ENCODE data around the gene CTTNBP2.

CTTNBP2 gene

DNA sequence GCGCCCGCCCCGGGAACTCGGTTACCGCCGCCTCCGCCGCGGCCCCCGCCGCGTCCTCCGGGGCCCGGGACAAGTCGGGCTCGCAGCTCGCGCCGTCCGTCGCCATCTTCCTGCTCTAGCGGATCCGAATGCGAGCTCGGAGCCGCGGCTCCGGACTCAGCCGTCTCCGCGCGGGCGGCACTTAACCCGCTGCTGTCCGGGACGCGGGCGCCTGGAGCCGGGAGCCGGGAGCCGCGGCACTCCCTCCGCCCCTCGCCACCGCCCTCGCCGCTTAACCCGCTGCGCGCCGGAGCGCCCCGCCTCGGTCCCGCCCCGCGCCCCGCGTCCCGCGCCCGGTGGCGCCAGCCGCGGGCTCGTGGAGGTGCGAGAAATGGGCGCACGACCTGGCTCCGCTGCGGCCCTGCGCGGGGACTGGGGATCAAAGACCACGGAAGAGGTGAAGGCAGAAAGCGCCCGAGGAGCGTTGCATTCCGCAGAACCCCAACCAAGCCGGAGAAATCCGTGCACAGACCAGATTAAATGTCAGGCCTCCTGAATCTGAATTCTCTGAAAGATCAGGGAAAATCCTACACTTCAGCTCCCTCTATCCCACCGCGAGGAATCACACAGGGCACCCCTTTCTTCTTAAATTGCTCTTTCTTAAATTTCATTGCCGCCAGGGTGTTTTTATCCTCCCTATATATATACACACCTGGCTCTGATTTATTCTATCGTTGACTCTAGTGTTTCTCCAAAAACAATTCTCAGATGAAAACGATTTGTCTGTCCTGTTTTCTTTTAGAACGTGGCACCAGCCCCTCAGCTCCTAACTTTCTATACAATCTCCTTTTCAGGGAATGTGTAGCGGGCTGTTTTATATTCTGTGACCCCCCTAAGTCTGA, at the start of gene CTTNBP2:
Gene CTTNBP2, minus strand, starts transcription at position 132 of the 881 bp plus-strand sequence. Its CDS starts 26 bp downstream, at position 106.
- DNase-seq, result no peak

DNA sequence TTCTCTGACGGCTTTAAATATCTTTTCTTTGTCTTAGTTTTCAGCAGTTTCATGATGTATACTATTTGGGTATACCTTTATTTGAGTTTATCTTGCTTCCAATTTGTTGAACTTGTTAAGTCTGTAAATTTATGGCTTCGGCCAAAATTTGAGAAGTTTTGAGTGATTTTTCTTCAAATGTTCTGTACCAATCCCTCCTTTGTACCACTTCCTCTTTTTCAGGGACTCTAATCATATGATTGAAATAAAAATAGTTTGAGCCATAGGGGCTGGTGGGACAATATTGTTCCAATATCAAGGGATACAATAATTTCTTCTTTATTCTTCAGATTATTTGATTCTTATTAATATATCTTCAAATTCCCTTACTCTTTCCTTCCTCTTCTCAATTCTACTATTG, 43.1 kb upstream of the CTTNBP2 start:
- no peak for DNase-seq

DNA sequence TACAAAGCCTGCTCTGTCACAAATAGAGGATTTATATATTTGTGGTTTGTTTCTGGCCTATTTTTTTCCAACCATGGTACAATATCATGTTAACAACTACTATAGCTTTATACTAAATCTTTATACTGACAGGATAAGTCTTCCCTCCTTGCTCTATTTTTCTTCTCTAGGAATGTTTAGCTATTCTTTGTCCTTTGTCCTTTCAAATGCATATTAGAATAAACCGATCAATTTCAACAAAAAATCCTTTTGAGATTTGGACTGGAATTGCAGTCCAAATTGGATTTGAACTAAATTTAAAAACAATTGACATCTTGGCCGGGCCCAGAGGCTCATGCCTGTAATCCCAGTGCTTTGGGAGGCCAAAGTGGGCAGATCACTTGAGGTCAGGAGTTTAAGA, 39.2 kb upstream of the CTTNBP2 start:
- DNase-seq, result no peak

GRCh38 chr7:117908031-117908795, 35.0 kb upstream of the CTTNBP2 start:
- no peak for DNase-seq

GRCh38 chr7:117907049-117907640, 33.9 kb upstream of the CTTNBP2 start:
- DNase-seq, result no peak

GRCh38 chr7:117902314-117902889, 29.2 kb upstream of the CTTNBP2 start:
- no peak for DNase-seq

DNA sequence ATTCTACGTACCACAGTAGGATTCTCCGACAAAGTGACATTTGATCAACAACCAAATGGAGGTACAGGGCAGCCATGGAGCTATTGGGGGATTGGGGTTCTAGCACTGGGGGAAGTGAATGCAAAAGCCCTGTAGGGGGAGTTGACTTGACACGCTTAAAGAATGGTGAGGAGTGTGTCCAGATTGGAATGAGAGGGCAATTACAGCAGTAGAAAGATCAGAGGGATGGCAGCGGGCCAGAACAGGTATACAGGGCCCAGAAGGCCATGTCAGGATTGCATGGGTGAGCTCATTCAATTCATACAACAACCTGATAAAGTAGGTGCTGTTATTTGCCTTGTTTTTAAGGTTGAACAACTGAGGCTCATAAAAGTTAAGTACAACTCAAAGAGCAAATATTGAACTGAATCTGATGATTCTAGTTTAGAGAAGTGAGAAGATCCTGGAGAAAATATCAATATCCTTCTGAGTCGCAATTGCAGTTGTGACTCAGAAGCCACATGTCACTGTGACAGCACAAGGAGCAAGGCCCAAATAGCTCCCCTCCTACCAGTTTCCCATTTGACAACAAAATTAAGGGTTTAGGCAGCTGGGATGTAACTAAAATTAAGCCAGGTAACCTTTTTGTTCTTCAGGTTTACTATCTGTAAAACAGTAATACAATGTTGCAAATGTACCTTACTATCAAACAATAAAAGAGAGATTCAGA, 28.0 kb upstream of the CTTNBP2 start:
- DNase-seq, result no peak

DNA sequence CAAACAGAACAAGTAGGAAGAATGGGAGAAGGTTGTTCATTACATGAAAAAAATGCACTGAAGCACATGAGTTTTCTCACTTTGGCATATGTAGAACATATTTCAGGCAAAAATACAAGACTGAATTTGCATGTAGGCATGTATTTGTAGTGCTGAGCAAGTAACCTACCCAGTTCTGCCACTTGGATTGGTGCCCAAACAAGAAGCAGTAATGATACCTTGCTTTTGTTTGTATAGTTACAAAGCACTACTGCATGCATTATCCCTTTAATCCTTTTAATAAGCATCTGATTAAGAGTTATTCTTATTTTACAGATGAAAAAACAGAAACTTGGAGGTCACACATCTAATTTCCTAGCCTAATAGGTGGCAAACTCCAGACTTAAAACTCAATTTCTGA, 23.1 kb upstream of the CTTNBP2 start:
- no peak for DNase-seq

GRCh38 chr7:117895276-117895675, 22.0 kb upstream of the CTTNBP2 start:
- DNase-seq, result no peak

DNA sequence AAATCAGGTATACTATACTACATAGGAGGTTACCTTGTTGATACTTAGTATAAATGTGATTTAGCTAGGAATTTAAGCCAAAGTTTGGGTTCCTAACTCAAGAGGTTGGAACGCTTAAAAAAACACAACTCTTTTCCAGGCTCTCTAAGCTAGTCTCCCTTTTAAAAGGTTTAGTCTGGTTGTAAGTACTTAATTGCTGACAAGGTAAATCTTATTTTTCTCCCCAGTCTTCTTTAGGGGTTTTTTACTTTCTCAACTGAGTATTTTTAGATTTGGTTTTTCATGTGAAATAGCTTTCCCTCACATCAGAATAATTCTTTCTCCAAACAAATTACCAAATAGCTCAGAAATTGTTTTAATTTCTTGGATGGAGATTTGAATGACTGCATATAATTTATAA, 20.8 kb upstream of the CTTNBP2 start:
- DNase-seq, result no peak

DNA sequence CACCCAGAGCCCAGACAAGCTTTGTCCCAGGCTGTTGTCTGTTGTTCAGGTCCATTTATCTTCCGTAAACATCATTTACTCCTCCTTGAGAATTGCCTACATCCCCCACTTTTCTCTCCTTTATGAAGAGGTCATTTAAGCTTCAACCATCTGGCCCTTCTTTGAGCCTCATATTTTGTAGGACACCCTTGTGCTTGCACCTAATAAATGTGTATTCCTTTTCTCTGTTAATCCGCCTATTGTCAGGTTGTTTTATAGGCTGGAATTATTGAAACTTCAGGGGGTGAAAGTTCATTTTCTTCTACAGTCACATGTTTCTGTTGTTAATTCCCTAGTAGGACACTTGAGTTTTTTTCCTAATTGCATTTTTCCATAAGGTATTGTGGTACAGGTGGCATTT, 19.6 kb upstream of the CTTNBP2 start:
- DNase-seq, result no peak

GRCh38 chr7:117889611-117890010, 16.4 kb upstream of the CTTNBP2 start:
- no peak for DNase-seq

DNA sequence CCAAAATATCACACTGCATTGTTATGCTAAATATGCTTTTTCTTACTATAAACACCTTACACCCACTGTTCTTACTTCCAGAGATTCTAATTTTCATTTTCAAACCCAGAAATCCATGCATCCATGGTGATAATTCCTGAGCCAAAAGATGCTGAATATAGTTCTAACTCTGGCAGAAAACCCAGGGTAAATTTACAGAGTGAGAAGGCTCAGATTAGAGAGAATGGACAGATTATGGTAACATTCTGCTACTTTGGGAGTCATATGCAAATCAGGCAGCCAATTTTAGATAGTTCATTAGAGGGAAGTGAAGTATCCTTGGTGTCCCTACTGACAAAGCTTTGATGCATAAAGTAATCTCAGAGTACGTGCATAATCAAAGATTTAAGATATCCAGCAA, 15.4 kb upstream of the CTTNBP2 start:
- no peak for DNase-seq

GRCh38 chr7:117882594-117882993, 9.4 kb upstream of the CTTNBP2 start:
- DNase-seq, result no peak

GRCh38 chr7:117876761-117877160, 3.5 kb upstream of the CTTNBP2 start:
- DNase-seq, result no peak

DNA sequence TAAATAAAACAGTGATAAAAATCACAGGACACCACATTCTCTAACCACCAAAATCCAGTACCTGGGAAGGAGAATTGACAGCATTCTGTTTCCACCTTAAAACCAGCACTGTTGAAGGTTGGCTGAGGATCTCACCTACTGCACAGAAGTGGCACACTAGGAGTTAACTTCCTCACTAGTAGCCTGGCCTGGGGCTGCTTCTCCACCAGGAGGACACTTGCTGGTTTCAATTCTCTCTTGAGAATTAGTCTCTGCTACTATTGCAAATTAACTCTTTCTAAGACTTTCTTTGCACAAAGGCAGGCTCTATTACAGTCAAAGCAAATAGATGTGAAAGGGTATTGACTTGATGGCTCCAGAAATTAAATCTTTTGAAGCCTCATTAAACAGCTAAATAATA, 2.3 kb upstream of the CTTNBP2 start:
- no peak for DNase-seq

GRCh38 chr7:117874191-117874700, 1.0 kb upstream of the CTTNBP2 start:
- DNase-seq, result no peak

DNA sequence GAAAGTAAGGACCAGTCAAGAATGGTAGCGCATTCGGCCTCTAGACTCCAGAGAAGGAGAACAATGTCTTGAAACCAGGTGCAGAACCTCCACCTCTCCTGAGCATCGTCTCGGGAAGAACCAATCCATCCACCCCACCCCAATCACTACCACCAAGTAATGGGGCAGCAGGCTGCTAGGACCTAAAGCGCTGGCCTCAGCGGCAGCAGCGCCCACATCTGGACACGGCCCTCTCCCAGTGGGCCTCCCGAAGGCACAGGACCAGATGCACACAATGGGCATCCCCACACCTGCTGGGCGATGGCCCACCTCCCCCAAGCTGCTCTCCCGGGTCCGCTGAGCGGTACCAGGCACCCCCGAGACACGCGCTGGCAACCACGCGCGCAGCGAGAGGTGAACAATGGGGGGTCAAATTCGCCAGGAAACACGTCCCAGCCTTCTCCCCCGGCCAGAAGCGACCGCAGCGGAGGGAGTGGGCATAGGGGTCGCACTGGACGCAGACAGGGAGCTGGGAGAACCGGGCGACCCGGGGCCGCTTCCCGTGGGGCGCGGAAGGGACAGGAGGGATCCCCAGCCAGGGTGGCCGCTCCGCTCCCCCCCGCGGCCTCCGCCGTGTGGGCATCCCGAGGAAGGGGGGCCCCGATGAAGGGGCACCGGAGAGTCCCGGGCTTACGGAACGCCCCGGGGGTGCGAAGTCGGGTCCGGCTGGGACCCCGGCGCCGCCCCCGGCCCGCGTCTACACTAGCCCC, 506 bp downstream of the CTTNBP2 start:
- DNase-seq, result no peak

DNA sequence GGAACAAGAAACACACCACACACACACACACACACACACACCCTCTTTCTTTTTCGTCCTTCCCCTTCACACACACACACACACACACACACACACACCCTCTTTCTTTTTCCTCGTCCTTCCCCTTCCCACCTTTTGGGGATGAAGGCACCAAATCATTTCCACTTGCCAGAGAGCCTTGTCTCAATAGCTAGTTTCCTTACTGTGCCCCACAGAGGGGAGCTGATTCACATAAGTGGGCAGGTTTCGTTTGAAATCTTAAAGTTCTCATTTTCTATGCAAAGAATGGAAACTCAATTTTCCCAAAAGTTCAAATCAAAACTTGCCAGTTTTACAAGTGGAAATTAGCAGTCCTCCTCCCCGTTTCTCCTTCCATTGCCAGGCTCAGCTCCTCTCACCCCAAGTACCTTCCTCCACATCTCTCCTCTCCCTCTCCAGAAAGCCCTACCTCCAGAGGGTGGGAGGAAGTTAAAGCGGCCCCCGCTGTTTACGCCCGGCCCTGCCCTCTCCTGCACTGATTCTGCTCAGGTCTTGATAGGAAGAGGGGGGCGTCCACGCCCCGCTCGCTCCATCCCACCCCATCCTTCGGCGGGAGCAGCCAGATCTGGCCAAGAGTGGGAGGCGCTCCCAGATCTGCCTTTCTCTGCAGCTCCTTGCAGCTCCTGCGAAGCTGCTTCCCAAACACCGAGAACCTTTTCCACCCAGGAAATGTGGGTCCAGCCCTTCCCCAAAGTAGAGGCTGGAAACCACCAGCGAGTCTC, 1.3 kb downstream of the CTTNBP2 start:
- no peak for DNase-seq

DNA sequence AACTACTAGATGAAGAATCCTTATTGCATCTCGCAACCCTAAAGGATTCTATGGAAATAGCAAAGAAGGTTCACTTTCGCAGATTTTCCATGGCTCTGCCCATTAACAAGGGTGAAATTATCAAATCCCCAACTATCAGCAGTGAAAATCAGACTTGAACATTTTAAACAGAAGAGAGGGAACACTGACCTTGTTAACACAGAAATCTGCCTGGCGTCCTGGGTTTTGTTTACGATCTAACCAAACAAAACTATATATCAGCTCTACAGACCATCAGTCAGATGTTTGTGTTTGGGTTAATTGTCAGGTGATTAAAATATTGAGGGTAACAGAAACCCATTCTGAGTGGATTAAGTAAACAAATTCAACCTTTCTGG, 1.9 kb downstream of the CTTNBP2 start:
- no peak for DNase-seq

Measured in activated CD4-positive, alpha-beta T cell treated with anti-CD3 and anti-CD28 coated beads for 1 hour (primary cell).